HG03103 (cell line): ENCODE measurements around the gene STPG3.
A peak's percentile ranks its signal among the peaks of the same experiment; 100 is the strongest.

Experiments
- ATAC-seq: cut with Tn5 transposase; IDR thresholded peaks from one replicate; pipeline ENCODE4 v1.9.1; 2021; ENCODE audit warnings: low read depth; ENCODE audit not compliant: unreplicated experiment

The STPG3 gene

DNA sequence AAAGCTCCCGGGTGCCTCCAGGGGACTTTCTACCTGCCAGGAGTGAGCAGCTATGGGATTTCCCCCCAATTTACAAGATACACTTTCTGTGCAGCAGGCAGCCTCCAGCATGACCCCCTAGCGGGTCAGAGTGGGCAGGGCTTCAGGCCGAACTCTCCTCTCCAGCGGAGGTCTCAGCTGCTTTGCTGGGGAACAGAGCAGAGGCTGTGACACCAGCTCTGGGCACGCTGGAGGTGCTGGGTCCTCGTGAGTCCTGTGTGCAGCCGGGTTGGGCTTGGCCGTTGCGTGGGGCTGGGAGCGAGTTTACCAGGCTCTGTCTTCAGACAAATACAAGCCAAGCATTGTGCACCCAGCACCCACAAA, 48.1 kb downstream of the STPG3 start:
- no peak for ATAC-seq

DNA sequence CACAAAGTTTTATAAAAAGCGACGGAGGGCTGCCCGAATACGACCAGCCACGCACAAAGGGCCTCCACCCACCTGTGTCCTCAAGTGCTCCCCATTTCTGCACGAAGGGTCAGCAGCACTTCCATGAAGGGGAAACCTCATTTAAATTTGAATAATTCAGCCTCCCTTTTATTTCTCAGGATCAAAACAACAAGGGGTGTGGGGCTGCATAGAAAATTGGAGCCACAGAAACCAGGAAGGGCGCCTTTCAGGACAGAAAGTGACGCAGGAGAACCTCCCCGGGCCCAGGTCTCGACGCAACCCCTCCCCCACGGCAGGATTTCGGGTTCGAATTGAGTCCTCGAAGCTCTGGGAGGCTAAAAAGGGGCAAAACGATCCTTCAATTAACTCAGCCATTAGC, 48.9 kb downstream of the STPG3 start:
- ATAC-seq = no peak

DNA sequence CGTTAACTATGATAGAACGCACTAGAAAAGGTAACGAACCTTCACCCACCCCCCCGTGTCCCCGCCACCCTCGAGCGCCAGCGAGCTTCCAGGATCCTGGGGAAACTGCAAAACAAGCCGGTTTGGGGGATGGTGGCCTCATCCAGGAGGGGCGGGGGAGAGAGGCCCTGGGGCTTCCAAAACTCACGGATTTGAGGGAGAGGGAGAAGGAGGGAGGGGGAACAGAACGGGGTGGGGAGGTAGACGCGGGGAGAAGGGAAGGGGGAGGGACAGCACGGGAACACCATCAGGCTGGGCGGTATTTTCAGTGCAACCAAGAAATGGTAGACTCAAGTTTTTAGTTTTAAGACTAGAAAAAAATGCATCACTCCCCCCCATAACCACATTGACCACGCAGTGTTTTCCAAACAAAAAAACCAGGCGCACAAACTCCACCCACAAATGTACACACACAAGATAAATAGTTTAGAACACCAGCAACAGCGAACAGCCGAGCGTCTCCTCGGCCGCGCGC, 49.5 kb downstream of the STPG3 start:
- ATAC-seq = no peak

DNA sequence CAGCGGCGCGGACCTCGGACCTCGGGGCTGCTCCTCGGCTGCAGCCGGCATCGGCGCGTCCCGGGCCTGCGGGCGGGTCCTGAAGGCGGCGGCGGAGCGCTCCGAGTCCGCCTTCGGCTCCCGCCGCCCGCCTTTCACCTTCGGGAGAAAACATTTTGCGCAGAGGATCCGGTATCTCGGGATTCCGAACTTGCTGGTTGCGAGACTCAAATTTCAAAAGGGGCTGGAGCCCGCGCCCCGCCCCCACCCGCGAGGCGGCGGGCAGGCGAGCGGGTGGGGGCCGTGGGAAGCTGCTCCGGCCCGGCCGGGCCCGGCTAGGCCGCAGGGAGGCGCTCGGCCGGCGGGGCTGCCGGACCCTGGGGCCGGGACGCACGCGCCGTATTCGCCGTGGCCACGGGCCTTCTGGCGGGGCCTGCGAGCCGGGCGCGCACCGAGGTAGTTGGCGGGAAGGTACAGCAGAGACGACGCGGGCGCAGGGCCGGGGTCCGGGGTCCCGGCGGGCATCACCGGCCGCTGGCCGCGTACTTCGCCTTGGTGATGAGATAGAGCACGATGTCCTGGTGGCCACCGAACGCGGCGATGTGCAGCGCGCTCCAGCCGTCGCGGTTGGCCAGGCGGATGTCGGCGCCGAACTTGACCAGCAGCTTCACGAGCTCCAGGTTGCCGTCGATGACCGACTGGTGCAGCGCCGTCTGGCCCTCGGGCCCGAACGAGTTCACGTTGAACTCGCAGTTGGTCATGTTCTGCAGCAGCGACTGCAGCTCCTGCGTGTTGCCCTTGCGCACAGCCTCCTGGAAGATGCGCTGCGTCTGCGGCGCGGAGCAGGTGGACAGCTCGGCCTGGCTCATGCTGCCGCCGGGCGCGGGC, 50.2 kb downstream of the STPG3 start:
- no peak for ATAC-seq

DNA sequence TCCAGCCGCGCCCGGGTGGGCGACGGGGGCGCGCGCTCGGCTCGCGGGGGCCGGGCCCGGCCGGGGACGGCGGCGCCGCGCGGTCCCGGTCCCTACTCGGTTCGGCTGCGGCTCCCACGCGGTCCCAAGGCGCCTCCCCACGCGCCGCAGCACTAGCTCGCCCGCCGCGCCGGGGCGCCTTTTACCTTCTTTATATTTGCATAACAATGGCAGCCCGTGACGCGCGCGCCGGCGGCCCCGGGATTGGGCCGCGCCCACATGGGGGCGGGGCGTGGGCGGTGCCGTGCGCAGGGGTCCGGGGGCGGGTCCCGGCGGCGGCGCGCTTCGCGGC, 51.0 kb downstream of the STPG3 start, which contains the start of gene NRARP:
Gene NRARP, minus strand, starts transcription at position 154 of the 331 bp plus-strand sequence. CDS start 343 bp downstream, outside the sequence.
- peak; percentile 62 for ATAC-seq

DNA sequence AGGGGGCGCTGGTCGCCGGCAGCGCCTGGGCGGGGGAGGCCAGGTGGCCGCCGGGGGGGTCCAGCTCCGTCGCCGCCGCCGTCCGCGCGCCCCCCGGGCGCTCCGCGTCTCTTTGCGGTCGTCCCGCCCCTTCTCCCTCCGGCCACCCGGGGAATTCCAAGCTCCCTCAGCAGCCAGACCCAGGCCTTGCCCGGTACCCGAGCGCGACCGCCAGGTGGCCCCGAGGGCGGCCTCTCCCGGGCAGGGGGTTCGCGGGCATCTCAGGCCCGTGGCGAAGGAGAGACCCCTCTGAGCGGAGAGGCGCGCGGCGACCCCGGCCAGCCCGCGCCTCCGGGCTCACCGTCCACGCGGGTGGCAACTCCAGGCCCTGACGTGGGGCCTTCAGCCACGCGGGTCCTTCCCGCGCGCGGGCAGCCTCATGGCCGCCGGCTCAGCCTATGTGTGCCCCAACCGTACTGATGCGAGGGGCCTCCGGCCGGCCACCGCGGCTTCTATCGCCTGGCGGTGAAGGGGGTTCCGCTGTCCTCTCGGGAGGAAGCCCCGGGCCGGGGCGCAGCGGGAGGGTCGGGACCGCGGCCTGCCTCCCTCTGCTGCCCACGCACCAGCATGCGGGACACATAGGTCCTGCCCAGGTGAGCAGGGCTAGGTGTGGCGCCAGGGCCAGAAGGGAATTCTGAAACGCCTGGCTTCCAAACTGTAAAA, 51.5 kb downstream of the STPG3 start:
- ATAC-seq = peak; percentile 32
